Activated T-cell treated with anti-CD3 and anti-CD28 coated beads for 48 hours (primary cell): Measurements from ENCODE around the gene STX1B.
A peak's percentile ranks its signal among the peaks of the same experiment; 100 is the strongest.

Source experiments
- DNase-seq: peaks from one replicate; pipeline ENCODE4 v3.0.0-alpha.2; 2020; ENCODE audit warnings: low read depth

The STX1B gene

GRCh38 chr16:30996324-30996984, 14.0 kb downstream of the STX1B start:
- DNase-seq: no peak

- no peak for DNase-seq
Measured at GRCh38 chr16:30995927-30996323, 14.5 kb downstream of the STX1B start.

GRCh38 chr16:30992931-30993816, 17.3 kb downstream of the STX1B start:
- no peak for DNase-seq

- DNase-seq: no peak
Measured at GRCh38 chr16:30992276-30992780, 18.1 kb downstream of the STX1B start.

- DNase-seq: no peak
Measured at GRCh38 chr16:30991052-30991451, 19.4 kb downstream of the STX1B start.

GRCh38 chr16:30990105-30990504, 20.3 kb downstream of the STX1B start:
- DNase-seq: no peak

GRCh38 chr16:30989469-30990047, 20.9 kb downstream of the STX1B start:
- no peak for DNase-seq

GRCh38 chr16:30987581-30988190, 22.8 kb downstream of the STX1B start:
- no peak for DNase-seq

- DNase-seq: no peak
Measured at GRCh38 chr16:30986129-30986991, 24.1 kb downstream of the STX1B start.

- DNase-seq: no peak
Measured at GRCh38 chr16:30985401-30986128, 24.9 kb downstream of the STX1B start.

GRCh38 chr16:30984669-30985400, 25.6 kb downstream of the STX1B start, which contains the start of gene HSD3B7:
Gene HSD3B7 (plus strand): TSS chr16:30985207. CDS start chr16:30985659, 452 bp downstream.
- peak; percentile 77 for DNase-seq

- no peak for DNase-seq
Measured at GRCh38 chr16:30983898-30984610, 26.4 kb downstream of the STX1B start.

- DNase-seq: no peak
Measured at GRCh38 chr16:30983289-30983889, 27.0 kb downstream of the STX1B start.

GRCh38 chr16:30982548-30983288, 27.7 kb downstream of the STX1B start:
- no peak for DNase-seq

- no peak for DNase-seq
Measured at GRCh38 chr16:30980959-30981358, 29.5 kb downstream of the STX1B start.

GRCh38 chr16:30980434-30980833, 30.0 kb downstream of the STX1B start:
- no peak for DNase-seq

- no peak for DNase-seq
Measured at GRCh38 chr16:30980023-30980371, 30.4 kb downstream of the STX1B start.
